H1 (cell line): Measurements from ENCODE around the gene GABARAPL1. TPM values are rescaled to one million over a fixed set of nuclear protein-coding genes. Genes with fewer than 3 reads are reported as not detected.

Experiments used
- CTCF ChIA-PET: fragments of 300-600 bp; sonication (Branson Sonifier 250); formaldehyde crosslinking; loops from one replicate; lab custom pipeline; 2021; ENCODE audit not compliant: partially characterized antibody; lab: Charles Lee
- POLR2A ChIA-PET: fragments of 300-600 bp; sonication (Branson Sonifier 250); formaldehyde crosslinking; loops from one replicate; lab custom pipeline; 2021; ENCODE audit warnings: inconsistent platforms; ENCODE audit not compliant: partially characterized antibody; lab: Charles Lee
- DNase-seq, 2 experiments: peaks; one replicate each; pipeline versions ENCODE4 v3.0.0 to v3.0.0-alpha.2; 2010 to 2022; ENCODE audit warnings: low spot score in 2 of 2, low read depth in 1 of 2, mixed read lengths in 1 of 2
- FAIRE-seq: peaks from 2 replicates; lab custom pipeline; 2011; peaks lifted over from hg19 to GRCh38; lab: Jason Lieb, UNC
- H2AFZ ChIP-seq: 2 replicates; pipeline ENCODE4 v1.8.1; 2012; ENCODE audit warnings: low read length, inconsistent platforms
- H2AK5ac ChIP-seq: 2 replicates; pipeline ENCODE4 v1.6.1; 2013; ENCODE audit warnings: low read depth, low read length
- H2BK120ac ChIP-seq: replicated peaks from 2 replicates; pipeline ENCODE3; 2013; ENCODE audit warnings: low read depth, low read length, inconsistent platforms
- H2BK12ac ChIP-seq: 2 replicates; pipeline ENCODE4 v1.6.1; 2013; ENCODE audit warnings: low read depth, low read length
- H2BK15ac ChIP-seq: 2 replicates; pipeline ENCODE4 v1.6.1; 2013; ENCODE audit warnings: low read length
- H2BK20ac ChIP-seq: 2 replicates; pipeline ENCODE4 v1.6.1; 2013; ENCODE audit warnings: low read length
- H2BK5ac ChIP-seq: 2 replicates; pipeline ENCODE4 v1.6.1; 2013; ENCODE audit warnings: low read depth, low read length
- H3K14ac ChIP-seq: 2 replicates; pipeline ENCODE4 v1.6.1; 2013; ENCODE audit warnings: inconsistent platforms; ENCODE audit not compliant: insufficient read length
- H3K18ac ChIP-seq: 2 replicates; pipeline ENCODE4 v1.6.1; 2013; ENCODE audit warnings: low read length; ENCODE audit errors: extremely low read depth
- H3K23ac ChIP-seq: 2 replicates; pipeline ENCODE4 v1.6.1; 2013; ENCODE audit warnings: inconsistent platforms; ENCODE audit not compliant: insufficient read length
- H3K23me2 ChIP-seq: 2 replicates; pipeline ENCODE4 v1.6.1; 2013; ENCODE audit warnings: low read depth, low read length
- H3K27ac ChIP-seq: 2 replicates; pipeline ENCODE4 v1.6.1; 2011; ENCODE audit warnings: low read depth, low read length, inconsistent platforms
- H3K27me3 ChIP-seq, 4 experiments: replicated peaks in 1 of 4; 1 replicate in 1 of 4; 2 replicates in 3 of 4; pipeline versions ENCODE4 v1.6.1 to v1.8.1; 2011 to 2013; ENCODE audit warnings: low read length in 3 of 4, mild to moderate bottlenecking in 3 of 4, inconsistent platforms in 2 of 4, mixed read lengths in 2 of 4, moderate library complexity in 1 of 4; ENCODE audit not compliant: control insufficient read depth in 3 of 4, insufficient read depth in 3 of 4; ENCODE audit errors: extremely low read depth in 1 of 4
- H3K36me3 ChIP-seq, 4 experiments: 2 replicates each; pipeline versions ENCODE4 v1.6.1 to v1.8.1; 2011 to 2013; ENCODE audit warnings: mild to moderate bottlenecking in 4 of 4, low read length in 3 of 4, moderate library complexity in 2 of 4, control low read depth in 1 of 4, inconsistent platforms in 1 of 4; ENCODE audit not compliant: insufficient read depth in 4 of 4, control insufficient read depth in 2 of 4
- H3K4ac ChIP-seq: replicated peaks from 2 replicates; pipeline ENCODE3; 2013; ENCODE audit warnings: low read length, low read depth, mixed read lengths, inconsistent platforms; ENCODE audit not compliant: insufficient read length
- H3K4me1 ChIP-seq, 4 experiments: replicated peaks in 1 of 4; 1 replicate in 1 of 4; 2 replicates in 3 of 4; pipeline versions ENCODE4 v1.6.1 to v1.8.1; 2011 to 2013; ENCODE audit warnings: low read length in 3 of 4, inconsistent platforms in 2 of 4, mixed read lengths in 1 of 4; ENCODE audit not compliant: insufficient read depth in 4 of 4, control insufficient read depth in 3 of 4
- H3K4me2 ChIP-seq, 2 experiments: 2 replicates each; pipeline versions ENCODE4 v1.6.1 to v1.8.1; 2011 to 2013; ENCODE audit warnings: low read depth in 2 of 2, low read length in 2 of 2, control low read depth in 1 of 2, inconsistent platforms in 1 of 2, mild to moderate bottlenecking in 1 of 2; ENCODE audit not compliant: insufficient read depth in 1 of 2
- H3K4me3 ChIP-seq, 4 experiments: fragments of 200-600, 300-600 bp in 1 of 4; sonication (generic), shearing (Covaris generic), sonication (Bioruptor Twin) in 1 of 4; 2 replicates each; pipeline versions ENCODE4 v1.5.1 to v1.8.1; 2011 to 2016; ENCODE audit warnings: low read length in 4 of 4, low read depth in 3 of 4, control low read depth in 2 of 4, inconsistent platforms in 2 of 4, mild to moderate bottlenecking in 2 of 4, mixed read lengths in 1 of 4, moderate library complexity in 1 of 4; ENCODE audit not compliant: insufficient read depth in 2 of 4; ENCODE audit errors: extremely low read depth in 1 of 4
- H3K56ac ChIP-seq: replicated peaks from 2 replicates; pipeline ENCODE3; 2013; ENCODE audit warnings: low read depth, mild to moderate bottlenecking, mixed read lengths, low read length, inconsistent platforms; ENCODE audit not compliant: insufficient read length
- H3K79me1 ChIP-seq: 2 replicates; pipeline ENCODE4 v1.6.1; 2013; ENCODE audit warnings: low read depth, low read length, control low read depth
- H3K79me2 ChIP-seq, 2 experiments: 2 replicates each; pipeline versions ENCODE4 v1.6.1 to v1.8.1; 2012 to 2013; ENCODE audit warnings: low read length in 2 of 2, mild to moderate bottlenecking in 2 of 2, inconsistent platforms in 1 of 2; ENCODE audit not compliant: insufficient read depth in 2 of 2, control insufficient read depth in 1 of 2
- H3K9ac ChIP-seq, 4 experiments: replicated peaks in 1 of 4; 1 replicate in 1 of 4; 2 replicates in 3 of 4; pipeline versions ENCODE4 v1.6.1 to v1.8.1; 2011 to 2013; ENCODE audit warnings: low read depth in 3 of 4, low read length in 3 of 4, control low read depth in 2 of 4, mild to moderate bottlenecking in 2 of 4, moderate library complexity in 2 of 4, inconsistent platforms in 1 of 4; ENCODE audit errors: extremely low read depth in 1 of 4
- H3K9me3 ChIP-seq, 2 experiments: 2 replicates each; pipeline versions ENCODE4 v1.6.1 to v1.8.1; 2012 to 2013; ENCODE audit warnings: mild to moderate bottlenecking in 2 of 2, moderate library complexity in 2 of 2, control low read depth in 1 of 2, inconsistent platforms in 1 of 2, low read depth in 1 of 2, low read length in 1 of 2, mixed read lengths in 1 of 2; ENCODE audit not compliant: insufficient read depth in 2 of 2
- H4K20me1 ChIP-seq, 2 experiments: replicated peaks in 1 of 2; 2 replicates each; pipeline versions ENCODE3 to v1.8.1; 2011 to 2013; ENCODE audit warnings: inconsistent platforms in 2 of 2, low read length in 2 of 2, mild to moderate bottlenecking in 1 of 2; ENCODE audit not compliant: insufficient read depth in 2 of 2, control insufficient read depth in 1 of 2
- H4K5ac ChIP-seq: 2 replicates; pipeline ENCODE4 v1.6.1; 2013; ENCODE audit warnings: low read length, low read depth, mixed read lengths, inconsistent platforms; ENCODE audit not compliant: insufficient read length
- H4K8ac ChIP-seq: 2 replicates; pipeline ENCODE4 v1.8.0; 2013; ENCODE audit warnings: mild to moderate bottlenecking, moderate library complexity, low read length, inconsistent platforms; ENCODE audit not compliant: insufficient read depth; ENCODE audit errors: extremely low read depth
- H4K91ac ChIP-seq: replicated peaks from 2 replicates; pipeline ENCODE3; 2013; ENCODE audit warnings: low read length, mixed read lengths, inconsistent platforms; ENCODE audit not compliant: insufficient read length
- BCL11A ChIP-seq, 2 experiments: IDR thresholded peaks; one replicate each; pipeline ENCODE4 v1.6.1; 2011; ENCODE audit warnings: low read depth in 2 of 2, low read length in 2 of 2, mild to moderate bottlenecking in 2 of 2
- CTCF ChIP-seq, 3 experiments: IDR thresholded peaks; 1 replicate in 2 of 3; 2 replicates in 1 of 3; pipeline versions ENCODE4 v1.5.1 to v1.6.1; 2011; ENCODE audit warnings: low read length in 3 of 3, mild to moderate bottlenecking in 3 of 3, inconsistent platforms in 2 of 3, low read depth in 1 of 3, moderate library complexity in 1 of 3; ENCODE audit not compliant: insufficient read depth in 1 of 3; ENCODE audit errors: control extremely low read depth in 1 of 3
- GTF2F1 ChIP-seq: IDR thresholded peaks from 2 replicates; pipeline ENCODE4 v1.6.1; 2012; ENCODE audit warnings: low read depth, low read length, improper control_type of control experiment, borderline replicate concordance
- HDAC2 ChIP-seq, 2 experiments: fragments of 300-600 bp in 1 of 2; sonication (generic) in 1 of 2; IDR thresholded peaks; 2 replicates each; pipeline ENCODE4 v1.6.1; 2011 to 2012; ENCODE audit warnings: low read depth in 2 of 2, low read length in 2 of 2, mild to moderate bottlenecking in 2 of 2, moderate library complexity in 2 of 2, borderline replicate concordance in 1 of 2, inconsistent platforms in 1 of 2
- HDAC6 ChIP-seq: IDR thresholded peaks from one replicate; pipeline ENCODE4 v1.7.1; 2012; ENCODE audit warnings: low read depth, mild to moderate bottlenecking, inconsistent platforms, low read length, moderate library complexity
- RBBP5 ChIP-seq: IDR thresholded peaks from 2 replicates; pipeline ENCODE4 v1.7.1; 2012; ENCODE audit warnings: low read depth, mild to moderate bottlenecking, inconsistent platforms, low read length, moderate library complexity, borderline replicate concordance
- RNF2 ChIP-seq: fragments of 200-900, 300-1000 bp; sonication (generic); IDR thresholded peaks from 2 replicates; pipeline ENCODE4 v1.7.1; 2016; ENCODE audit warnings: borderline replicate concordance, low read depth, mild to moderate bottlenecking, antibody characterized with exemption, low read length; ENCODE audit not compliant: poor library complexity, severe bottlenecking; ENCODE audit errors: missing control alignments
- SP2 ChIP-seq: IDR thresholded peaks from 2 replicates; pipeline ENCODE4 v1.6.1; 2012; ENCODE audit warnings: mild to moderate bottlenecking, low read length, inconsistent platforms
- WGBS, 2 experiments: shearing (Covaris generic) in 1 of 2; methylation state at CpG; one replicate each; pipeline versions ENCODE4 v1.1.6 to v1.1.7; 2013 to 2015; ENCODE audit warnings: low lambda C conversion rate in 2 of 2, mixed read lengths in 2 of 2, inconsistent platforms in 1 of 2, low coverage in 1 of 2, missing lambda C conversion rate in 1 of 2; ENCODE audit not compliant: insufficient replicate concordance in 2 of 2, insufficient coverage in 1 of 2, insufficient read length in 1 of 2; ENCODE audit errors: extremely low coverage in 1 of 2, missing lambda C conversion rate in 1 of 2; 5-methylcytosine and 5-hydroxymethylcytosine counted together
- polyA plus RNA-seq, 7 experiments: library from polyadenylated mRNA; depleted of rRNA in 3 of 7; stranded (reverse) in 5 of 7; unstranded in 2 of 7; fragments of >200 nt in 5 of 7; fragments of 200-250 nt in 2 of 7; gene quantifications; 1 replicate in 5 of 7; 2 replicates in 1 of 7; 4 replicates in 1 of 7; pipeline versions ENCODE4 v1.2.1 to v1.2.3, GENCODE V29; 2011 to 2013; ENCODE audit warnings: missing spikeins in 2 of 7, mixed read lengths in 2 of 7
- total RNA-seq: library from RNA; stranded (reverse); fragmentation: NEBNext Ultra II Directional; extraction: Animal tissue kit (Norgen Biotek cat#: 25700); gene quantifications from 2 replicates; pipeline ENCODE4 v1.2.1, GENCODE V29; 2021

Gene GABARAPL1
- total and polyA plus RNA-seq, 2 of the 8 experiments (the other 6 are each of a cell fraction or from before 2014, with no cell fraction given) = 56.1 to 87.9 TPM

- H2BK20ac ChIP-seq = no peak overlapping the region
- no peak overlapping the region for H2BK5ac ChIP-seq
- no peak overlapping the region for H2BK15ac ChIP-seq
- no peak overlapping the region for H2BK120ac ChIP-seq
- ChIA-PET POLR2A (interaction anchor here (0.7 kb wide), 1 partner anchor 9 kb away, joined by 4 read pairs; no protein-coding TSS in a partner anchor), CTCF (interaction anchor here (1.0 to 2.3 kb wide), 3 partner anchors 16 to 58 kb away, joined by 4 to 5 read pairs (median 5); no protein-coding TSS in a partner anchor)
- H3K56ac ChIP-seq = no peak overlapping the region
- H3K79me2 ChIP-seq = peaks cover 0 to 27% of the 10 kb centered on the region in 2 experiments; a peak in 3 of 4 replicates
- H3K18ac ChIP-seq = no peak overlapping the region
- peak overlapping the region in 1 of 2 experiments; percentile 72; a peak in 1 of 4 replicates for H3K4me2 ChIP-seq
- H3K9ac ChIP-seq = no peak overlapping the region
- H4K5ac ChIP-seq = no peak overlapping the region
- H2AK5ac ChIP-seq = no peak overlapping the region
- no peak for FAIRE-seq
- peaks cover 8% of the 10 kb centered on the region for H3K23me2 ChIP-seq
- H3K79me1 ChIP-seq = peaks cover 2% of the 10 kb centered on the region; the same call in 1 of the 2 replicates
- 93% methylated on average over 24 of the region's 25 CpGs; no CpG with 5 or more reads in 1 of the 2 experiments for WGBS, 2 experiments
- H3K27me3 ChIP-seq = no peaks in the 10 kb centered on the region
- H2BK12ac ChIP-seq = peak overlapping the region; percentile 45; the same call in 1 of the 2 replicates
- peaks cover 0 to 10% (median 3%) of the 10 kb centered on the region in 4 experiments; a peak in 5 of 7 replicates for H3K4me1 ChIP-seq
- H3K4ac ChIP-seq = no peak overlapping the region
- H3K14ac ChIP-seq = no peak overlapping the region
- H2AFZ ChIP-seq = no peak overlapping the region
- H4K20me1 ChIP-seq = no peaks in the 10 kb centered on the region
- H4K91ac ChIP-seq = no peak overlapping the region
- no peak for DNase-seq
- no peak overlapping the region for H3K4me3 ChIP-seq
- H3K27ac ChIP-seq = no peak overlapping the region
- no peaks in the 10 kb centered on the region for H3K36me3 ChIP-seq
- H3K9me3 ChIP-seq = no peaks in the 10 kb centered on the region
- H4K8ac ChIP-seq = no peak overlapping the region
- no peak overlapping the region for H3K23ac ChIP-seq
- TF ChIP-seq HDAC2 (IDR thresholded peaks at IDR 0.05; ENCODE audit: borderline replicate concordance in 1 of 2, low read depth in 2 of 2, low read length in 2 of 2) = no peak
- no peak for TF ChIP-seq GTF2F1
- no peak for TF ChIP-seq BCL11A (IDR thresholded peaks at IDR 0.05; ENCODE audit: low read depth in 2 of 2, low read length in 2 of 2)
- no peak for TF ChIP-seq RNF2
- no peak for TF ChIP-seq RBBP5
- no peak for TF ChIP-seq HDAC6
- no peak for TF ChIP-seq CTCF (IDR thresholded peaks at IDR 0.05; ENCODE audit: control extremely low read depth in 1 of 3, insufficient read depth in 1 of 3, low read depth in 1 of 3, low read length in 3 of 3)
- no peak for TF ChIP-seq SP2
Measured at GRCh38 chr12:10211101-10211939, 1.4 kb upstream of the GABARAPL1 start.
